NCI-H82 (cell line): ENCODE data around the gene SERINC3.

Experiments
- DNase-seq: peaks from one replicate; lab custom pipeline; 2025; lab: John Stamatoyannopoulos, UW

Gene SERINC3

GRCh38 chr20:44532981-44533331 is 11.1 kb upstream of the SERINC3 start:
- DNase-seq, result no peak

GRCh38 chr20:44532259-44532980 is 10.6 kb upstream of the SERINC3 start:
- no peak for DNase-seq

- DNase-seq, result no peak
These were observed 6.4 kb upstream of the SERINC3 start for GRCh38 chr20:44528309-44528708.

- DNase-seq, result peak; percentile 11
These were observed 5.9 kb upstream of the SERINC3 start for GRCh38 chr20:44527716-44528199.

- DNase-seq, result no peak
These were observed 4.3 kb upstream of the SERINC3 start for GRCh38 chr20:44526129-44526528.

GRCh38 chr20:44523746-44524145 is 1.9 kb upstream of the SERINC3 start:
- no peak for DNase-seq

- no peak for DNase-seq
These were observed 971 bp upstream of the SERINC3 start for GRCh38 chr20:44522841-44523240.

GRCh38 chr20:44520881-44521280 is 989 bp downstream of the SERINC3 start:
- DNase-seq, result no peak

GRCh38 chr20:44518248-44518647 is 3.6 kb downstream of the SERINC3 start:
- DNase-seq, result no peak

- DNase-seq, result no peak
These were observed 4.4 kb downstream of the SERINC3 start for GRCh38 chr20:44517454-44517853.

- peak; percentile 40 for DNase-seq
These were observed 5.4 kb downstream of the SERINC3 start for GRCh38 chr20:44516491-44516890.

- no peak for DNase-seq
These were observed 8.0 kb downstream of the SERINC3 start for GRCh38 chr20:44513871-44514270.

GRCh38 chr20:44509762-44510161 is 12.1 kb downstream of the SERINC3 start:
- DNase-seq, result no peak

GRCh38 chr20:44504402-44505307 is 17.2 kb downstream of the SERINC3 start:
- DNase-seq, result no peak

GRCh38 chr20:44502968-44503367 is 18.9 kb downstream of the SERINC3 start:
- no peak for DNase-seq

- no peak for DNase-seq
These were observed 20.4 kb downstream of the SERINC3 start for GRCh38 chr20:44501448-44501847.

- DNase-seq, result no peak
These were observed 21.6 kb downstream of the SERINC3 start for GRCh38 chr20:44500221-44500620.

GRCh38 chr20:44497761-44498160 is 24.1 kb downstream of the SERINC3 start:
- no peak for DNase-seq

- DNase-seq, result no peak
These were observed 24.9 kb downstream of the SERINC3 start for GRCh38 chr20:44496976-44497375.

GRCh38 chr20:44495802-44496481 is 25.9 kb downstream of the SERINC3 start:
- no peak for DNase-seq

- DNase-seq, result no peak
These were observed 26.6 kb downstream of the SERINC3 start for GRCh38 chr20:44495257-44495656.

- DNase-seq, result no peak
These were observed 27.2 kb downstream of the SERINC3 start for GRCh38 chr20:44494681-44495080.

- no peak for DNase-seq
These were observed 27.6 kb downstream of the SERINC3 start for GRCh38 chr20:44494266-44494665.
